SH-SY5Y (cell line): Measurements from ENCODE around the gene FER.

Source experiments
- GATA2 ChIP-seq: IDR thresholded peaks from 2 replicates; pipeline ENCODE4 v1.6.1; 2011; ENCODE audit warnings: mild to moderate bottlenecking, low read depth, low read length
- GATA3 ChIP-seq: IDR thresholded peaks from 2 replicates; pipeline ENCODE4 v1.6.1; 2011; ENCODE audit warnings: low read depth, mild to moderate bottlenecking, low read length, moderate library complexity

DNA sequence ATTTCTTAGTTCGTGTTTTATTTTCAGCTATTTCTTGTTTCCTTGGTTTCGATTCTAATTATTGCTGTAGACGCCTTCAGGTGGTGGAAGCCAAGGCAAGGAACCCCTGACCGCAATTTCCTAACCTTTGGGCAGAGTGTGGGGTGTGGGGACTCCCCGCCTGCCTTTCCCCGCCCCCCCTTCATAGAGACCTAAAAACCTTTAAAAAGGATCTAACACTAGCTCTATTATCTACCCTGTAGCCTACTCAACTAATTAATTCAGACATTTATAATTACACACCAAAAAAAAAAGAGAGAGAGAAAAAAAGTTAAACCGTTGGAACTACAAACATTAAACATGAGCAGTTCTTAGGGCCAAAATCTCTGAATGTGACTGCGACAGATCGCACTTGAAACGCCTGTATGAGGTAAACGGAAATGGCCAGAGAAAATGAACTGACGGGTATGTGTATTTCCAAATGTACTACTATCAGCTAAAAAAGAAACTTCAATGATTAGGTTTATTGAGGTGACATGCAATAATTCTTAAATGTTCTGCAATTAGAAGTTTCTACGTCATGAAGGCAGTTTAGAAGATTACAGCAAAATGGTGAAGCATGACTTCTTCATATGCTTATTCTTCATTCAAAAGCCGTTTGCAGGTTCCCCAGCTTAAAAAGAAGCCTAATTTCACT, 19.0 kb upstream of the FER start:
- TF ChIP-seq GATA2 (no peak), GATA3 (no peak)
